Ectodermal cell (in vitro differentiated cells): ENCODE data around the gene MTR.

ENCODE experiments used
- H3K27ac ChIP-seq: 2 replicates; pipeline ENCODE4 v1.7.0; 2013; ENCODE audit warnings: mild to moderate bottlenecking, low read depth, low read length; ENCODE audit not compliant: insufficient read depth, poor library complexity, severe bottlenecking
- H3K27me3 ChIP-seq: 2 replicates; pipeline ENCODE4 v1.7.0; 2013; ENCODE audit warnings: mild to moderate bottlenecking, low read length; ENCODE audit not compliant: insufficient read depth, control insufficient read depth, poor library complexity, severe bottlenecking
- H3K36me3 ChIP-seq: one replicate; pipeline ENCODE4 v1.7.0; 2013; ENCODE audit warnings: low read length; ENCODE audit not compliant: control insufficient read depth, insufficient read depth
- H3K4me1 ChIP-seq: one replicate; pipeline ENCODE4 v1.7.0; 2013; ENCODE audit warnings: low read length; ENCODE audit not compliant: control insufficient read depth, insufficient read depth
- H3K4me3 ChIP-seq: 2 replicates; pipeline ENCODE4 v1.7.0; 2013; ENCODE audit warnings: low read depth, low read length, control low read depth; ENCODE audit not compliant: insufficient read depth
- H3K9me3 ChIP-seq: 2 replicates; pipeline ENCODE4 v1.7.0; 2013; ENCODE audit warnings: mild to moderate bottlenecking, low read length, moderate library complexity; ENCODE audit not compliant: control insufficient read depth
- WGBS, 2 experiments: methylation state at CpG; one replicate each; pipeline ENCODE4 v1.1.7; 2013; ENCODE audit warnings: missing lambda C conversion rate in 2 of 2; 5-methylcytosine and 5-hydroxymethylcytosine counted together

The MTR gene

GRCh38 chr1:236916131-236916800 is 121.2 kb downstream of the MTR start:
- no peaks in the 10 kb centered on the region for H3K9me3 ChIP-seq
- H3K27ac ChIP-seq: no peak overlapping the region
- 92 to 93% methylated on average over 4 to 5 of the region's 5 CpGs for whole genome bisulfite sequencing, 2 experiments
- no peak overlapping the region for H3K4me3 ChIP-seq
- H3K27me3 ChIP-seq: no peaks in the 10 kb centered on the region
- no peaks in the 10 kb centered on the region for H3K36me3 ChIP-seq
- H3K4me1 ChIP-seq: no peaks in the 10 kb centered on the region

GRCh38 chr1:236917448-236917847 is 122.4 kb downstream of the MTR start:
- Histone ChIP-seq H3K4me1 (no peaks in the 10 kb centered on the region), H3K27ac (no peak overlapping the region), H3K36me3 (no peaks in the 10 kb centered on the region), H3K9me3 (no peaks in the 10 kb centered on the region), H3K4me3 (no peak overlapping the region), H3K27me3 (no peaks in the 10 kb centered on the region)
- 89 to 90% methylated on average over 1 of the region's 1 CpG for WGBS, 2 experiments

GRCh38 chr1:236920286-236920894 is 125.3 kb downstream of the MTR start:
- Histone ChIP-seq H3K4me1 (no peaks in the 10 kb centered on the region), H3K27ac (no peak overlapping the region), H3K4me3 (no peak overlapping the region), H3K27me3 (no peaks in the 10 kb centered on the region), H3K36me3 (no peaks in the 10 kb centered on the region), H3K9me3 (no peaks in the 10 kb centered on the region)
- WGBS, 2 experiments: 86 to 95% methylated on average over 3 of the region's 3 CpGs

GRCh38 chr1:236921610-236922009 is 126.5 kb downstream of the MTR start:
- H3K4me1 ChIP-seq: no peaks in the 10 kb centered on the region
- H3K36me3 ChIP-seq: no peaks in the 10 kb centered on the region
- H3K27ac ChIP-seq: no peak overlapping the region
- H3K27me3 ChIP-seq: no peaks in the 10 kb centered on the region
- no peaks in the 10 kb centered on the region for H3K9me3 ChIP-seq
- 92 to 97% methylated on average over 3 of the region's 3 CpGs for WGBS, 2 experiments
- H3K4me3 ChIP-seq: no peak overlapping the region

- no peaks in the 10 kb centered on the region for H3K27me3 ChIP-seq
- WGBS, 2 experiments: 92 to 98% methylated on average over 2 of the region's 2 CpGs
- no peak overlapping the region for H3K27ac ChIP-seq
- no peak overlapping the region for H3K4me3 ChIP-seq
- H3K36me3 ChIP-seq: no peaks in the 10 kb centered on the region
- no peaks in the 10 kb centered on the region for H3K9me3 ChIP-seq
- H3K4me1 ChIP-seq: no peaks in the 10 kb centered on the region
Observed at GRCh38 chr1:236922190-236922589, 127.1 kb downstream of the MTR start.

- no peak overlapping the region for H3K27ac ChIP-seq
- no peaks in the 10 kb centered on the region for H3K4me1 ChIP-seq
- H3K4me3 ChIP-seq: no peak overlapping the region
- H3K9me3 ChIP-seq: no peaks in the 10 kb centered on the region
- WGBS, 2 experiments: 96 to 98% methylated on average over 4 of the region's 4 CpGs
- H3K27me3 ChIP-seq: no peaks in the 10 kb centered on the region
- no peaks in the 10 kb centered on the region for H3K36me3 ChIP-seq
Observed at GRCh38 chr1:236925386-236925785, 130.3 kb downstream of the MTR start.

- no peaks in the 10 kb centered on the region for H3K9me3 ChIP-seq
- H3K27ac ChIP-seq: no peak overlapping the region
- no peaks in the 10 kb centered on the region for H3K36me3 ChIP-seq
- no peaks in the 10 kb centered on the region for H3K27me3 ChIP-seq
- no peak overlapping the region for H3K4me3 ChIP-seq
- WGBS, 2 experiments: 86 to 92% methylated on average over 4 of the region's 4 CpGs
- H3K4me1 ChIP-seq: no peaks in the 10 kb centered on the region
Observed at GRCh38 chr1:236930503-236930902, 135.4 kb downstream of the MTR start.

GRCh38 chr1:236938760-236939159 is 143.7 kb downstream of the MTR start:
- no peaks in the 10 kb centered on the region for H3K27me3 ChIP-seq
- H3K9me3 ChIP-seq: no peaks in the 10 kb centered on the region
- WGBS, 2 experiments: 71 to 75% methylated on average over 5 of the region's 5 CpGs
- H3K36me3 ChIP-seq: no peaks in the 10 kb centered on the region
- no peak overlapping the region for H3K4me3 ChIP-seq
- no peaks in the 10 kb centered on the region for H3K4me1 ChIP-seq
- H3K27ac ChIP-seq: no peak overlapping the region

- no peaks in the 10 kb centered on the region for H3K36me3 ChIP-seq
- H3K27ac ChIP-seq: no peak overlapping the region
- no peaks in the 10 kb centered on the region for H3K9me3 ChIP-seq
- no peaks in the 10 kb centered on the region for H3K27me3 ChIP-seq
- H3K4me3 ChIP-seq: no peak overlapping the region
- no peaks in the 10 kb centered on the region for H3K4me1 ChIP-seq
Observed at GRCh38 chr1:236942431-236942830, 147.3 kb downstream of the MTR start.

- H3K4me3 ChIP-seq: no peak overlapping the region
- no peak overlapping the region for H3K27ac ChIP-seq
- no peaks in the 10 kb centered on the region for H3K4me1 ChIP-seq
- H3K9me3 ChIP-seq: no peaks in the 10 kb centered on the region
- 88 to 97% methylated on average over 2 of the region's 2 CpGs for WGBS, 2 experiments
- H3K36me3 ChIP-seq: no peaks in the 10 kb centered on the region
- H3K27me3 ChIP-seq: no peaks in the 10 kb centered on the region
Observed at GRCh38 chr1:236944556-236944955, 149.5 kb downstream of the MTR start.
